HEK293 (cell line): ENCODE measurements around the gene FAAP100.
A peak's percentile ranks its signal among the peaks of the same experiment; 100 is the strongest.

Source experiments
- CTCF ChIA-PET: fragments of 350-600 bp; formaldehyde crosslinking; extraction: SDS; loops from one replicate; lab custom pipeline; 2021; ENCODE audit warnings: antibody characterized with exemption; lab: Yijun Ruan, JAX
- POLR2A ChIA-PET: fragments of 300-600 bp; formaldehyde crosslinking; extraction: SDS; loops from one replicate; lab custom pipeline; 2020; ENCODE audit warnings: antibody characterized with exemption, inconsistent platforms; lab: Yijun Ruan, JAX
- H3K27ac ChIP-seq: fragments of 200-500 bp; sonication (Bioruptor generic); 2 replicates; pipeline ENCODE4 v1.5.1; 2014; ENCODE audit warnings: low read depth, low read length, control low read depth, inconsistent platforms; ENCODE audit errors: extremely low read depth
- H3K36me3 ChIP-seq, 2 experiments: fragments of 200-500 bp in 1 of 2; sonication (Bioruptor generic) in 1 of 2; 1 replicate in 1 of 2; 2 replicates in 1 of 2; pipeline ENCODE4 v1.5.1; 2014 to 2017; ENCODE audit warnings: inconsistent platforms in 2 of 2, low read length in 2 of 2; ENCODE audit not compliant: control insufficient read depth in 2 of 2, insufficient read depth in 1 of 2
- H3K4me1 ChIP-seq: fragments of 200-500 bp; sonication (Bioruptor generic); 2 replicates; pipeline ENCODE4 v1.5.1; 2014; ENCODE audit warnings: mild to moderate bottlenecking, low read length, inconsistent platforms; ENCODE audit not compliant: control insufficient read depth, insufficient read depth
- H3K4me3 ChIP-seq: 2 replicates; pipeline ENCODE4 v1.5.1; 2011; ENCODE audit warnings: low read depth, mild to moderate bottlenecking, control low read depth, low read length, moderate library complexity
- H3K9me3 ChIP-seq: fragments of 200-500 bp; sonication (Bioruptor generic); 2 replicates; pipeline ENCODE4 v1.5.1; 2014; ENCODE audit warnings: low read depth, low read length, inconsistent platforms; ENCODE audit not compliant: control insufficient read depth, insufficient read depth
- CTCF ChIP-seq: fragments of 450-650 bp; formaldehyde crosslinking; IDR thresholded peaks from 2 replicates; pipeline ENCODE4 v1.5.1; 2016; ENCODE audit warnings: missing biosample characterization, missing genetic modification characterization
- HIC1 ChIP-seq: fragments of 450-650 bp; formaldehyde crosslinking; IDR thresholded peaks from 2 replicates; pipeline ENCODE4 v1.5.1; 2016; ENCODE audit warnings: missing biosample characterization, missing genetic modification characterization
- KLF10 ChIP-seq: fragments of 450-650 bp; IDR thresholded peaks from 2 replicates; pipeline ENCODE4 v1.5.1; 2018; ENCODE audit warnings: missing biosample characterization, mild to moderate bottlenecking, missing genetic modification characterization
- PATZ1 ChIP-seq: fragments of 450-650 bp; formaldehyde crosslinking; IDR thresholded peaks from 2 replicates; pipeline ENCODE4 v1.5.1; 2016; ENCODE audit warnings: missing biosample characterization, missing genetic modification characterization
- ZBTB17 ChIP-seq: fragments of 450-650 bp; formaldehyde crosslinking; IDR thresholded peaks from 2 replicates; pipeline ENCODE4 v1.5.1; 2016; ENCODE audit warnings: missing biosample characterization, missing genetic modification characterization
- ZBTB6 ChIP-seq: fragments of 450-650 bp; formaldehyde crosslinking; IDR thresholded peaks from 2 replicates; pipeline ENCODE4 v1.5.1; 2017; ENCODE audit warnings: missing biosample characterization, missing genetic modification characterization
- ZFP69B ChIP-seq: fragments of 450-650 bp; formaldehyde crosslinking; IDR thresholded peaks from 2 replicates; pipeline ENCODE4 v1.5.1; 2016; ENCODE audit warnings: missing biosample characterization, missing genetic modification characterization
- ZNF223 ChIP-seq: fragments of 450-650 bp; formaldehyde crosslinking; IDR thresholded peaks from 2 replicates; pipeline ENCODE4 v1.5.1; 2016; ENCODE audit warnings: missing biosample characterization, missing genetic modification characterization
- ZNF274 ChIP-seq, 2 experiments: fragments of 200-500 bp in 1 of 2; fragments of 450-650 bp in 1 of 2; sonication (Bioruptor generic) in 1 of 2; formaldehyde crosslinking in 1 of 2; IDR thresholded peaks; 2 replicates each; pipeline versions ENCODE4 v1.5.1 to v1.6.1; 2014 to 2016; ENCODE audit warnings: borderline replicate concordance in 1 of 2, inconsistent platforms in 1 of 2, low read length in 1 of 2, missing biosample characterization in 1 of 2, missing genetic modification characterization in 1 of 2
- ZNF292 ChIP-seq: fragments of 450-650 bp; formaldehyde crosslinking; IDR thresholded peaks from 2 replicates; pipeline ENCODE4 v1.5.1; 2016; ENCODE audit warnings: low read depth, missing biosample characterization, missing genetic modification characterization, borderline replicate concordance
- ZNF341 ChIP-seq: fragments of 450-650 bp; formaldehyde crosslinking; IDR thresholded peaks from 2 replicates; pipeline ENCODE4; 2016; ENCODE audit warnings: low read depth, missing biosample characterization, missing genetic modification characterization
- ZNF521 ChIP-seq: fragments of 450-650 bp; formaldehyde crosslinking; IDR thresholded peaks from 2 replicates; pipeline ENCODE4 v1.5.1; 2017; ENCODE audit warnings: missing biosample characterization, mild to moderate bottlenecking, missing genetic modification characterization
- ZNF654 ChIP-seq: fragments of 450-650 bp; formaldehyde crosslinking; IDR thresholded peaks from 2 replicates; pipeline ENCODE4 v1.5.1; 2016; ENCODE audit warnings: low read depth, missing biosample characterization, missing genetic modification characterization
- ZNF664 ChIP-seq: fragments of 450-650 bp; formaldehyde crosslinking; IDR thresholded peaks from 2 replicates; pipeline ENCODE4 v1.5.1; 2016; ENCODE audit warnings: missing biosample characterization, missing genetic modification characterization
- ZNF747 ChIP-seq: fragments of 450-650 bp; formaldehyde crosslinking; IDR thresholded peaks from 2 replicates; pipeline ENCODE4 v1.5.1; 2016; ENCODE audit warnings: missing biosample characterization, missing genetic modification characterization
- ZNF777 ChIP-seq: fragments of 450-650 bp; formaldehyde crosslinking; IDR thresholded peaks from 2 replicates; pipeline ENCODE4 v1.5.1; 2017; ENCODE audit warnings: missing biosample characterization, missing genetic modification characterization, borderline replicate concordance
- ZNF843 ChIP-seq: fragments of 450-650 bp; formaldehyde crosslinking; IDR thresholded peaks from 2 replicates; pipeline ENCODE4 v1.5.1; 2016; ENCODE audit warnings: missing biosample characterization, missing genetic modification characterization
- ZSCAN30 ChIP-seq: fragments of 450-650 bp; IDR thresholded peaks from 2 replicates; pipeline ENCODE4 v1.5.1; 2018; ENCODE audit warnings: missing biosample characterization, mild to moderate bottlenecking, missing genetic modification characterization, moderate library complexity

The FAAP100 gene

GRCh38 chr17:81552244-81553017 lies at the start of gene FAAP100 (continued):
- no peak for TF ChIP-seq HIC1 (tag by site-specific recombination)

- H3K4me3 ChIP-seq, result no peak overlapping the region
- H3K36me3 ChIP-seq, result peaks cover 67 to 89% of the 10 kb centered on the region in 2 experiments
- TF ChIP-seq ZBTB6 (no peak), ZNF223 (tag by site-specific recombination) (no peak), CTCF (tag by site-specific recombination) (peak; percentile 43; the same call in 1 of the 2 replicates), KLF10 (tag by site-specific recombination) (0 out of 2 replicates have a peak, but pooled peaks have one; percentile 47), ZNF654 (peak; percentile 95), ZSCAN30 (tag by site-specific recombination) (0 out of 2 replicates have a peak, but pooled peaks have one; percentile 55), ZBTB17 (tag by site-specific recombination) (peak; percentile 82)
- TF ChIP-seq, all 188 proteins: peak for 5
- no peak overlapping the region for H3K27ac ChIP-seq
- ChIA-PET CTCF (interaction anchor here (0.5 to 3.6 kb wide), 51 partner anchors 10 to 943 kb away, joined by 3 to 69 read pairs (median 6); partner anchors contain the start of genes ACTG1 and FAAP100), POLR2A (interaction anchor here (1.1 to 2.0 kb wide), 5 partner anchors 49 to 90 kb away, joined by 3 to 10 read pairs (median 4); partner anchors contain the start of genes FAAP100 and FSCN2)
- no peaks in the 10 kb centered on the region for H3K9me3 ChIP-seq
- no peaks in the 10 kb centered on the region for H3K4me1 ChIP-seq
Measured at GRCh38 chr17:81601525-81602120, 49.5 kb upstream of the FAAP100 start.

- no peaks in the 10 kb centered on the region for H3K9me3 ChIP-seq
- H3K4me1 ChIP-seq, result no peaks in the 10 kb centered on the region
- TF ChIP-seq ZNF664 (tag by site-specific recombination) (no peak), PATZ1 (tag by site-specific recombination) (no peak), ZNF521 (tag by site-specific recombination) (no peak), ZNF747 (tag by site-specific recombination) (no peak), ZNF843 (tag by site-specific recombination) (no peak), ZNF777 (no peak), ZNF341 (tag by site-specific recombination) (no peak), ZNF292 (no peak), ZFP69B (tag by site-specific recombination) (no peak), ZNF274 (IDR thresholded peaks at IDR 0.05; ENCODE audit: low read length) (no peak), ZNF274 (tag by site-specific recombination; IDR thresholded peaks at IDR 0.05; ENCODE audit: borderline replicate concordance) (no peak)
- no peak overlapping the region for H3K4me3 ChIP-seq
- no peak overlapping the region for H3K27ac ChIP-seq
- peaks cover 66 to 89% of the 10 kb centered on the region in 2 experiments for H3K36me3 ChIP-seq
- ChIA-PET POLR2A (interaction anchor here (0.6 to 2.0 kb wide), 7 partner anchors 20 to 305 kb away, joined by 3 to 10 read pairs (median 4); partner anchors contain the start of genes ACTG1, FAAP100 and SLC38A10), CTCF (interaction anchor here (0.9 to 3.6 kb wide), 17 partner anchors 9 to 349 kb away, joined by 3 to 69 read pairs (median 14); partner anchors contain the start of gene FAAP100)
Measured at GRCh38 chr17:81599719-81600486, 47.8 kb upstream of the FAAP100 start.
